ENCODE data around the gene SMARCA5. TPM values are rescaled to one million over a fixed set of nuclear protein-coding genes. Genes with fewer than 3 reads are reported as not detected.
"Not testable (repeated sequence)": the region's sequence is repeated elsewhere in the genome, so short reads cannot be mapped to it uniquely, and the experiment has no call there.

Gene SMARCA5
- total and polyA plus RNA-seq, 2 experiments from 2014 or later, result 29.8 to 34.5 TPM

GRCh38 chr4:143524211-143524610 lies 10.7 kb downstream of the SMARCA5 start:
- 95 to 99% methylated on average over 4 of the region's 4 CpGs for WGBS, 2 experiments (ENCODE audit: low coverage in 1 of 2, low lambda C conversion rate in 2 of 2, missing lambda C conversion rate in 2 of 2)
- H3K9me3 ChIP-seq (ENCODE audit: low read depth), result no peaks in the 10 kb centered on the region
- no peak for TF ChIP-seq EZH2 (IDR thresholded peaks at IDR 0.05; ENCODE audit: insufficient read depth, poor library complexity, severe bottlenecking)
- TF ChIP-seq EZH2phosphoT487 (IDR thresholded peaks at IDR 0.05; ENCODE audit: insufficient read depth, low read depth), result no peak
- H3F3A ChIP-seq (ENCODE audit: insufficient read depth), result 0 out of 2 replicates have a peak, but pooled peaks cover 1% of the 10 kb centered on the region
- peaks cover 100% of the 10 kb centered on the region for H3K79me2 ChIP-seq (ENCODE audit: insufficient read depth)
- H3K27me3 ChIP-seq (replicated peaks; ENCODE audit: insufficient read depth), result no peaks in the 10 kb centered on the region
- H4K20me1 ChIP-seq (ENCODE audit: insufficient read depth), result no peaks in the 10 kb centered on the region
- H3K27ac ChIP-seq, result no peak overlapping the region
- H3K4me1 ChIP-seq (ENCODE audit: insufficient read depth), result peaks cover 11% of the 10 kb centered on the region; the same call in 1 of the 2 replicates
- H3K4me2 ChIP-seq (ENCODE audit: unreplicated experiment), result no peak overlapping the region
- H3K9ac ChIP-seq, result no peak overlapping the region
- no peak for DNase-seq
- H3K4me3 ChIP-seq, result no peak overlapping the region
- H3K36me3 ChIP-seq (ENCODE audit: low read depth), result peaks cover 86% of the 10 kb centered on the region
- in situ Hi-C loops (cut with MboI), result no loop called here
- H3K9me2 ChIP-seq (ENCODE audit: insufficient read depth), result no peaks in the 10 kb centered on the region
- H2AFZ ChIP-seq, result no peak overlapping the region

GRCh38 chr4:143528046-143528445 lies 14.5 kb downstream of the SMARCA5 start:
- H3K9me2 ChIP-seq (ENCODE audit: insufficient read depth); DNase-seq; H3K4me3 ChIP-seq; H3K9ac ChIP-seq; H3K4me1 ChIP-seq (ENCODE audit: insufficient read depth); H3K4me2 ChIP-seq (ENCODE audit: unreplicated experiment); H2AFZ ChIP-seq; H3K27ac ChIP-seq; H3K9me3 ChIP-seq (ENCODE audit: low read depth); H3K27me3 ChIP-seq (replicated peaks; ENCODE audit: insufficient read depth); in situ Hi-C loops (cut with MboI); H4K20me1 ChIP-seq (ENCODE audit: insufficient read depth): not testable (repeated sequence)
- WGBS, 2 experiments (ENCODE audit: low coverage in 1 of 2, low lambda C conversion rate in 2 of 2, missing lambda C conversion rate in 2 of 2), result 83 to 84% methylated on average over 4 of the region's 4 CpGs
- Histone ChIP-seq H3K79me2 (ENCODE audit: insufficient read depth) (peaks cover 93% of the 10 kb centered on the region), H3K36me3 (ENCODE audit: low read depth) (peaks cover 88% of the 10 kb centered on the region), H3F3A (ENCODE audit: insufficient read depth) (0 out of 2 replicates have a peak, but pooled peaks cover 11% of the 10 kb centered on the region)

GRCh38 chr4:143531380-143531779 lies 17.9 kb downstream of the SMARCA5 start:
- in situ Hi-C loops (cut with MboI), result no loop called here
- Histone ChIP-seq H3K36me3 (ENCODE audit: low read depth) (peaks cover 88% of the 10 kb centered on the region), H3K9ac (no peak overlapping the region), H3K4me3 (no peak overlapping the region), H3K4me1 (ENCODE audit: insufficient read depth) (no peaks in the 10 kb centered on the region), H3K9me2 (ENCODE audit: insufficient read depth) (no peaks in the 10 kb centered on the region), H4K20me1 (ENCODE audit: insufficient read depth) (no peaks in the 10 kb centered on the region), H2AFZ (no peak overlapping the region), H3K79me2 (ENCODE audit: insufficient read depth) (peaks cover 73% of the 10 kb centered on the region), H3K9me3 (ENCODE audit: low read depth) (no peaks in the 10 kb centered on the region), H3K27ac (no peak overlapping the region), H3F3A (ENCODE audit: insufficient read depth) (0 out of 2 replicates have a peak, but pooled peaks cover 11% of the 10 kb centered on the region), H3K27me3 (replicated peaks; ENCODE audit: insufficient read depth) (no peaks in the 10 kb centered on the region), H3K4me2 (ENCODE audit: unreplicated experiment) (no peak overlapping the region)
- no peak for TF ChIP-seq EZH2 (IDR thresholded peaks at IDR 0.05; ENCODE audit: insufficient read depth, poor library complexity, severe bottlenecking)
- no peak for TF ChIP-seq EZH2phosphoT487 (IDR thresholded peaks at IDR 0.05; ENCODE audit: insufficient read depth, low read depth)
- 8 to 15% methylated on average over 1 of the region's 1 CpG for WGBS, 2 experiments (ENCODE audit: low coverage in 1 of 2, low lambda C conversion rate in 2 of 2, missing lambda C conversion rate in 2 of 2)
- peak; percentile 45 for DNase-seq

GRCh38 chr4:143531788-143532491 lies 18.4 kb downstream of the SMARCA5 start:
- no peak for DNase-seq
- no peak overlapping the region for H3K4me2 ChIP-seq (ENCODE audit: unreplicated experiment)
- H3K4me1 ChIP-seq (ENCODE audit: insufficient read depth), result no peaks in the 10 kb centered on the region
- no peaks in the 10 kb centered on the region for H3K27me3 ChIP-seq (replicated peaks; ENCODE audit: insufficient read depth)
- 98 to 99% methylated on average over 2 of the region's 2 CpGs for WGBS, 2 experiments (ENCODE audit: low coverage in 1 of 2, low lambda C conversion rate in 2 of 2, missing lambda C conversion rate in 2 of 2)
- no peaks in the 10 kb centered on the region for H4K20me1 ChIP-seq (ENCODE audit: insufficient read depth)
- H3K9ac ChIP-seq, result no peak overlapping the region
- H3K9me3 ChIP-seq (ENCODE audit: low read depth), result no peaks in the 10 kb centered on the region
- 0 out of 2 replicates have a peak, but pooled peaks cover 11% of the 10 kb centered on the region for H3F3A ChIP-seq (ENCODE audit: insufficient read depth)
- H3K36me3 ChIP-seq (ENCODE audit: low read depth), result peaks cover 88% of the 10 kb centered on the region
- no peak for TF ChIP-seq EZH2phosphoT487 (IDR thresholded peaks at IDR 0.05; ENCODE audit: insufficient read depth, low read depth)
- no peak for TF ChIP-seq EZH2 (IDR thresholded peaks at IDR 0.05; ENCODE audit: insufficient read depth, poor library complexity, severe bottlenecking)
- in situ Hi-C loops (cut with MboI), result no loop called here
- no peak overlapping the region for H3K27ac ChIP-seq
- H3K79me2 ChIP-seq (ENCODE audit: insufficient read depth), result peaks cover 68% of the 10 kb centered on the region
- no peak overlapping the region for H3K4me3 ChIP-seq
- H3K9me2 ChIP-seq (ENCODE audit: insufficient read depth), result no peaks in the 10 kb centered on the region
- H2AFZ ChIP-seq, result no peak overlapping the region

Measured in GM23248 (cell line).